Measurements from ENCODE around the gene PLSCR2.
A peak's percentile ranks its signal among the peaks of the same experiment; 100 is the strongest.
"Not testable (repeated sequence)": the region's sequence is repeated elsewhere in the genome, so short reads cannot be mapped to it uniquely, and the experiment has no call there.

PLSCR2 gene

GRCh38 chr3:146416366-146416765 lies 53.0 kb downstream of the PLSCR2 start:
- DNase-seq, result no peak

GRCh38 chr3:146414010-146414409 lies 55.4 kb downstream of the PLSCR2 start:
- DNase-seq, result no peak

GRCh38 chr3:146412711-146413110 lies 56.6 kb downstream of the PLSCR2 start:
- not testable (repeated sequence) for DNase-seq

GRCh38 chr3:146407956-146408355 lies 61.4 kb downstream of the PLSCR2 start:
- DNase-seq, result no peak

- peak; percentile 65 for DNase-seq
Observed at GRCh38 chr3:146404436-146404835, 64.9 kb downstream of the PLSCR2 start.

GRCh38 chr3:146403792-146404191 lies 65.6 kb downstream of the PLSCR2 start:
- DNase-seq, result no peak

GRCh38 chr3:146396792-146397191 lies 72.6 kb downstream of the PLSCR2 start:
- DNase-seq, result no peak

- no peak for DNase-seq
Observed at GRCh38 chr3:146395164-146395563, 74.2 kb downstream of the PLSCR2 start.

- DNase-seq, result peak; percentile 89
Observed at GRCh38 chr3:146390957-146391356, 78.4 kb downstream of the PLSCR2 start.

GRCh38 chr3:146390006-146390772 lies 79.2 kb downstream of the PLSCR2 start:
- DNase-seq, result no peak

- no peak for DNase-seq
Observed at GRCh38 chr3:146387566-146387965, 81.8 kb downstream of the PLSCR2 start.

- no peak for DNase-seq
Observed at GRCh38 chr3:146386936-146387335, 82.4 kb downstream of the PLSCR2 start.

GRCh38 chr3:146384786-146385185 lies 84.6 kb downstream of the PLSCR2 start:
- no peak for DNase-seq
